Mesenchymal stem cell (in vitro differentiated cells and primary cell): ENCODE data around the gene GSTO2.

Experiments used
- DNase-seq: peaks from one replicate; pipeline ENCODE4 v3.0.0-alpha.2; 2013
- H2AFZ ChIP-seq: one replicate; pipeline ENCODE4 v1.6.1; 2013; ENCODE audit warnings: low read depth, mild to moderate bottlenecking, control low read depth, inconsistent platforms, low read length, moderate library complexity
- H2AK5ac ChIP-seq: 2 replicates; pipeline ENCODE4 v1.6.1; 2013; ENCODE audit warnings: low read length, moderate library complexity, mild to moderate bottlenecking, inconsistent platforms; ENCODE audit not compliant: severe bottlenecking
- H2BK120ac ChIP-seq: one replicate; pipeline ENCODE4 v1.6.1; 2013; ENCODE audit warnings: low read depth, mild to moderate bottlenecking, inconsistent platforms, low read length, moderate library complexity
- H2BK12ac ChIP-seq, 2 experiments: one replicate each; pipeline ENCODE4 v1.6.1; 2013; ENCODE audit warnings: inconsistent platforms in 2 of 2, low read length in 2 of 2, mild to moderate bottlenecking in 2 of 2, moderate library complexity in 2 of 2, control low read depth in 1 of 2
- H2BK15ac ChIP-seq: one replicate; pipeline ENCODE4 v1.6.1; 2013; ENCODE audit warnings: mild to moderate bottlenecking, low read depth, inconsistent platforms; ENCODE audit not compliant: poor library complexity, severe bottlenecking
- H2BK5ac ChIP-seq: 2 replicates; pipeline ENCODE4 v1.6.1; 2013; ENCODE audit warnings: low read depth, mild to moderate bottlenecking, low read length, control low read depth, inconsistent platforms; ENCODE audit not compliant: poor library complexity, severe bottlenecking
- H3K14ac ChIP-seq, 2 experiments: one replicate each; pipeline ENCODE4 v1.6.1; 2013; ENCODE audit warnings: inconsistent platforms in 2 of 2, low read length in 2 of 2, control low read depth in 1 of 2, mild to moderate bottlenecking in 1 of 2, moderate library complexity in 1 of 2
- H3K18ac ChIP-seq, 2 experiments: one replicate each; pipeline ENCODE4 v1.6.1; 2013; ENCODE audit warnings: inconsistent platforms in 2 of 2, low read length in 2 of 2, control low read depth in 1 of 2, low read depth in 1 of 2, mild to moderate bottlenecking in 1 of 2
- H3K23ac ChIP-seq, 2 experiments: one replicate each; pipeline ENCODE4 v1.6.1; 2013; ENCODE audit warnings: inconsistent platforms in 2 of 2, low read length in 2 of 2, mild to moderate bottlenecking in 2 of 2, moderate library complexity in 2 of 2, control low read depth in 1 of 2
- H3K27ac ChIP-seq: 2 replicates; pipeline ENCODE4 v1.5.1; 2013; ENCODE audit warnings: mild to moderate bottlenecking, moderate library complexity, low read length, control low read depth, inconsistent platforms; ENCODE audit not compliant: poor library complexity, severe bottlenecking
- H3K27me3 ChIP-seq, 2 experiments: 2 replicates each; pipeline versions ENCODE4 v1.6.1 to v1.7.0; 2013; ENCODE audit warnings: low read length in 2 of 2, mild to moderate bottlenecking in 2 of 2, moderate library complexity in 2 of 2, control low read depth in 1 of 2, inconsistent platforms in 1 of 2; ENCODE audit not compliant: control insufficient read depth in 1 of 2, insufficient read depth in 1 of 2
- H3K36me3 ChIP-seq, 2 experiments: 2 replicates each; pipeline versions ENCODE4 v1.6.1 to v1.7.0; 2013; ENCODE audit warnings: low read length in 2 of 2, control low read depth in 1 of 2, inconsistent platforms in 1 of 2, low read depth in 1 of 2, mild to moderate bottlenecking in 1 of 2; ENCODE audit not compliant: insufficient read depth in 2 of 2, control insufficient read depth in 1 of 2
- H3K4ac ChIP-seq, 2 experiments: one replicate each; pipeline ENCODE4 v1.6.1; 2013; ENCODE audit warnings: inconsistent platforms in 2 of 2, low read length in 2 of 2, mild to moderate bottlenecking in 2 of 2, moderate library complexity in 2 of 2, control low read depth in 1 of 2, low read depth in 1 of 2
- H3K4me1 ChIP-seq: 2 replicates; pipeline ENCODE4 v1.6.1; 2013; ENCODE audit warnings: low read depth, low read length, control low read depth; ENCODE audit not compliant: control insufficient read depth, insufficient read depth
- H3K4me2 ChIP-seq: 2 replicates; pipeline ENCODE4 v1.6.1; 2013; ENCODE audit warnings: low read length, mild to moderate bottlenecking, inconsistent platforms; ENCODE audit not compliant: poor library complexity, severe bottlenecking
- H3K4me3 ChIP-seq, 2 experiments: 2 replicates each; pipeline versions ENCODE4 v1.5.1 to v1.7.0; 2013; ENCODE audit warnings: low read length in 2 of 2, mild to moderate bottlenecking in 2 of 2, control low read depth in 1 of 2, low read depth in 1 of 2; ENCODE audit not compliant: insufficient read depth in 1 of 2
- H3K79me1 ChIP-seq: replicated peaks from 2 replicates; pipeline ENCODE4 v1.6.1; 2013; ENCODE audit warnings: mild to moderate bottlenecking, control low read depth, low read length, inconsistent platforms; ENCODE audit not compliant: poor library complexity, severe bottlenecking
- H3K9ac ChIP-seq: 2 replicates; pipeline ENCODE4 v1.7.0; 2013; ENCODE audit warnings: mild to moderate bottlenecking, low read length, moderate library complexity
- H3K9me3 ChIP-seq: 2 replicates; pipeline ENCODE4 v1.7.0; 2013; ENCODE audit warnings: mild to moderate bottlenecking, low read length; ENCODE audit not compliant: control insufficient read depth
- H4K8ac ChIP-seq: one replicate; pipeline ENCODE4 v1.6.1; 2013; ENCODE audit warnings: inconsistent platforms, mild to moderate bottlenecking, low read length, moderate library complexity
- H4K91ac ChIP-seq: one replicate; pipeline ENCODE4 v1.6.1; 2013; ENCODE audit warnings: mild to moderate bottlenecking, low read length, inconsistent platforms
- WGBS: methylation state at CpG from one replicate; pipeline ENCODE4 v1.1.7; 2013; ENCODE audit warnings: mixed read lengths; 5-methylcytosine and 5-hydroxymethylcytosine counted together

The GSTO2 gene

GRCh38 chr10:104350127-104350635, 81.2 kb downstream of the GSTO2 start:
- no peak overlapping the region for H2AK5ac ChIP-seq
- no peak overlapping the region for H3K27ac ChIP-seq
- DNase-seq: peak; percentile 80
- no peak overlapping the region for H3K4me2 ChIP-seq
- no peak overlapping the region for H3K14ac ChIP-seq
- no peak overlapping the region for H2BK5ac ChIP-seq
- H2BK12ac ChIP-seq: no peak overlapping the region
- peak overlapping the region; percentile 73 for H3K9ac ChIP-seq
- 38% methylated on average over 6 of the region's 6 CpGs for WGBS
- H4K8ac ChIP-seq: no peak overlapping the region
- no peak overlapping the region for H3K23ac ChIP-seq
- H2BK120ac ChIP-seq: no peak overlapping the region
- peaks cover 6% of the 10 kb centered on the region for H3K4me1 ChIP-seq
- no peak overlapping the region for H3K18ac ChIP-seq
- H3K4ac ChIP-seq: no peak overlapping the region
- no peaks in the 10 kb centered on the region for H3K36me3 ChIP-seq
- no peak overlapping the region for H2AFZ ChIP-seq
- no peaks in the 10 kb centered on the region for H3K79me1 ChIP-seq
- H3K9me3 ChIP-seq: no peaks in the 10 kb centered on the region
- no peak overlapping the region for H4K91ac ChIP-seq
- H2BK15ac ChIP-seq: no peak overlapping the region
- peak overlapping the region in 1 of 2 experiments; percentile 67 for H3K4me3 ChIP-seq
- H3K27me3 ChIP-seq: peaks cover 0 to 18% of the 10 kb centered on the region in 2 experiments

GRCh38 chr10:104351061-104351702, 82.2 kb downstream of the GSTO2 start:
- H3K9me3 ChIP-seq: no peaks in the 10 kb centered on the region
- no peak overlapping the region for H4K8ac ChIP-seq
- H3K4me1 ChIP-seq: peaks cover 6% of the 10 kb centered on the region
- WGBS: 77% methylated on average over 2 of the region's 2 CpGs
- no peak overlapping the region for H3K4me2 ChIP-seq
- H2BK5ac ChIP-seq: no peak overlapping the region
- H3K79me1 ChIP-seq: no peaks in the 10 kb centered on the region
- no peak overlapping the region for H2AK5ac ChIP-seq
- no peak overlapping the region for H3K4ac ChIP-seq
- peaks cover 0 to 18% of the 10 kb centered on the region in 2 experiments for H3K27me3 ChIP-seq
- H3K18ac ChIP-seq: no peak overlapping the region
- no peak overlapping the region for H4K91ac ChIP-seq
- H2AFZ ChIP-seq: no peak overlapping the region
- peak; percentile 65 for DNase-seq
- H3K36me3 ChIP-seq: no peaks in the 10 kb centered on the region
- no peak overlapping the region for H3K4me3 ChIP-seq
- no peak overlapping the region for H3K27ac ChIP-seq
- H2BK120ac ChIP-seq: no peak overlapping the region
- H2BK12ac ChIP-seq: no peak overlapping the region
- no peak overlapping the region for H2BK15ac ChIP-seq
- H3K9ac ChIP-seq: peak overlapping the region; percentile 73
- no peak overlapping the region for H3K23ac ChIP-seq
- H3K14ac ChIP-seq: no peak overlapping the region

GRCh38 chr10:104351919-104352318, 82.9 kb downstream of the GSTO2 start:
- no peak overlapping the region for H3K27ac ChIP-seq
- WGBS: 100% methylated on average over 1 of the region's 1 CpG
- DNase-seq: no peak
- H2BK15ac ChIP-seq: no peak overlapping the region
- no peaks in the 10 kb centered on the region for H3K36me3 ChIP-seq
- H2AK5ac ChIP-seq: no peak overlapping the region
- H3K4me3 ChIP-seq: peak overlapping the region in 1 of 2 experiments; percentile 85
- no peaks in the 10 kb centered on the region for H3K79me1 ChIP-seq
- H3K27me3 ChIP-seq: peaks cover 0 to 18% of the 10 kb centered on the region in 2 experiments
- no peak overlapping the region for H3K23ac ChIP-seq
- no peak overlapping the region for H2AFZ ChIP-seq
- H4K91ac ChIP-seq: no peak overlapping the region
- H3K18ac ChIP-seq: no peak overlapping the region
- no peak overlapping the region for H3K14ac ChIP-seq
- H4K8ac ChIP-seq: no peak overlapping the region
- H3K4ac ChIP-seq: no peak overlapping the region
- no peaks in the 10 kb centered on the region for H3K9me3 ChIP-seq
- H2BK120ac ChIP-seq: no peak overlapping the region
- peaks cover 6% of the 10 kb centered on the region for H3K4me1 ChIP-seq
- no peak overlapping the region for H2BK5ac ChIP-seq
- H2BK12ac ChIP-seq: no peak overlapping the region
- H3K9ac ChIP-seq: peak overlapping the region; percentile 73
- no peak overlapping the region for H3K4me2 ChIP-seq

- Histone ChIP-seq H3K9me3 (no peaks in the 10 kb centered on the region), H3K4ac (no peak within 1 kb of the TSS), H3K23ac (no peak within 1 kb of the TSS), H2BK12ac (no peak within 1 kb of the TSS), H2AFZ (peak within 1 kb of the TSS; percentile 29), H2BK5ac (no peak within 1 kb of the TSS), H3K27ac (no peak within 1 kb of the TSS), H3K14ac (no peak within 1 kb of the TSS), H2BK15ac (no peak within 1 kb of the TSS), H3K36me3 (no peaks in the 10 kb centered on the region), H3K79me1 (no peaks in the 10 kb centered on the region), H3K4me1 (peaks cover 6% of the 10 kb centered on the region), H3K18ac (peak within 1 kb of the TSS in 1 of 2 experiments; percentile 29), H3K4me2 (peak within 1 kb of the TSS; percentile 26), H2BK120ac (no peak within 1 kb of the TSS), H3K4me3 (peak within 1 kb of the TSS in 1 of 2 experiments; percentile 85), H2AK5ac (no peak within 1 kb of the TSS), H3K9ac (peak within 1 kb of the TSS; percentile 73), H4K91ac (no peak within 1 kb of the TSS), H4K8ac (no peak within 1 kb of the TSS), H3K27me3 (peaks cover 0 to 18% of the 10 kb centered on the region in 2 experiments)
- 8% methylated on average over 43 of the region's 43 CpGs for WGBS
- peak; percentile 88 for DNase-seq
These were observed 84.5 kb downstream of the GSTO2 start, which contains the start of gene CFAP58 for GRCh38 chr10:104353325-104354048. TSS of gene CFAP58 (plus strand) at chr10:104353833. CDS start at chr10:104353898, 65 bp downstream.
